GM23338 (cell line): ENCODE measurements around the gene OR52E1. TPM values are rescaled to one million over a fixed set of nuclear protein-coding genes. Genes with fewer than 3 reads are reported as not detected.

Source experiments
- CREB1 ChIP-seq: fragments of 250-450 bp; sonication (Bioruptor Pico); IDR thresholded peaks from 2 replicates; pipeline ENCODE4 v1.5.0; 2020; ENCODE audit warnings: low read depth, mild to moderate bottlenecking, moderate library complexity
- EZH2 ChIP-seq: fragments of 200-600 bp; sonication (generic); IDR thresholded peaks from one replicate; pipeline ENCODE4 v1.8.0; 2017; ENCODE audit warnings: antibody characterized with exemption, mild to moderate bottlenecking, low read depth; ENCODE audit not compliant: unreplicated experiment
- EZH2phosphoT487 ChIP-seq: fragments of 200-600 bp; sonication (generic); IDR thresholded peaks from one replicate; pipeline ENCODE4 v1.8.1; 2018; ENCODE audit warnings: antibody characterized with exemption; ENCODE audit not compliant: unreplicated experiment
- JUNB ChIP-seq: IDR thresholded peaks from one replicate; pipeline ENCODE4 v1.6.1; 2016; ENCODE audit warnings: antibody characterized with exemption; ENCODE audit not compliant: unreplicated experiment
- NANOG ChIP-seq: IDR thresholded peaks from 2 replicates; pipeline ENCODE4 v1.6.1; 2016; ENCODE audit warnings: antibody characterized with exemption, borderline replicate concordance
- POLR2AphosphoS5 ChIP-seq: IDR thresholded peaks from 2 replicates; pipeline ENCODE4 v1.6.1; 2016; ENCODE audit warnings: antibody characterized with exemption, low read depth
- REST ChIP-seq: IDR thresholded peaks from one replicate; pipeline ENCODE4 v1.6.1; 2018; ENCODE audit warnings: antibody characterized with exemption; ENCODE audit not compliant: unreplicated experiment
- STAT1 ChIP-seq: IDR thresholded peaks from one replicate; pipeline ENCODE4 v1.6.1; 2016; ENCODE audit warnings: antibody characterized with exemption; ENCODE audit not compliant: unreplicated experiment
- ZNF114 ChIP-seq: fragments of 250-450 bp; sonication (Bioruptor Pico); IDR thresholded peaks from 2 replicates; pipeline ENCODE4 v1.5.0; 2020; ENCODE audit warnings: mild to moderate bottlenecking, moderate library complexity
- ZNF331 ChIP-seq: fragments of 250-450 bp; sonication (Bioruptor Pico); IDR thresholded peaks from 2 replicates; pipeline ENCODE4 v1.5.0; 2020; ENCODE audit warnings: low read depth, mild to moderate bottlenecking, moderate library complexity
- polyA plus RNA-seq: library from polyadenylated mRNA; unstranded; fragments of >200 nt; fragmentation: Nextera tagmentation; extraction: Ambion mirVana; gene quantifications from 2 replicates; pipeline ENCODE4 v1.2.1, GENCODE V29; 2016
- total RNA-seq: library from RNA; depleted of rRNA; stranded (reverse); fragments of >200 nt; shearing (Covaris generic); gene quantifications from 2 replicates; pipeline ENCODE4 v1.2.3, GENCODE V29; 2014
- TF ChIP-seq, protein P1 (sequence below): fragments of 250-450 bp; sonication (Bioruptor Pico); IDR thresholded peaks from 2 replicates; pipeline ENCODE4 v1.5.0; 2020; ENCODE audit warnings: mild to moderate bottlenecking, moderate library complexity
- TF ChIP-seq, protein P2 (sequence below): IDR thresholded peaks from 2 replicates; pipeline ENCODE4 v1.6.1; 2016; ENCODE audit warnings: antibody characterized with exemption

The OR52E1 gene
- total and polyA plus RNA-seq, 2 experiments from 2014 or later = not detected

- TF ChIP-seq, protein P1, sequence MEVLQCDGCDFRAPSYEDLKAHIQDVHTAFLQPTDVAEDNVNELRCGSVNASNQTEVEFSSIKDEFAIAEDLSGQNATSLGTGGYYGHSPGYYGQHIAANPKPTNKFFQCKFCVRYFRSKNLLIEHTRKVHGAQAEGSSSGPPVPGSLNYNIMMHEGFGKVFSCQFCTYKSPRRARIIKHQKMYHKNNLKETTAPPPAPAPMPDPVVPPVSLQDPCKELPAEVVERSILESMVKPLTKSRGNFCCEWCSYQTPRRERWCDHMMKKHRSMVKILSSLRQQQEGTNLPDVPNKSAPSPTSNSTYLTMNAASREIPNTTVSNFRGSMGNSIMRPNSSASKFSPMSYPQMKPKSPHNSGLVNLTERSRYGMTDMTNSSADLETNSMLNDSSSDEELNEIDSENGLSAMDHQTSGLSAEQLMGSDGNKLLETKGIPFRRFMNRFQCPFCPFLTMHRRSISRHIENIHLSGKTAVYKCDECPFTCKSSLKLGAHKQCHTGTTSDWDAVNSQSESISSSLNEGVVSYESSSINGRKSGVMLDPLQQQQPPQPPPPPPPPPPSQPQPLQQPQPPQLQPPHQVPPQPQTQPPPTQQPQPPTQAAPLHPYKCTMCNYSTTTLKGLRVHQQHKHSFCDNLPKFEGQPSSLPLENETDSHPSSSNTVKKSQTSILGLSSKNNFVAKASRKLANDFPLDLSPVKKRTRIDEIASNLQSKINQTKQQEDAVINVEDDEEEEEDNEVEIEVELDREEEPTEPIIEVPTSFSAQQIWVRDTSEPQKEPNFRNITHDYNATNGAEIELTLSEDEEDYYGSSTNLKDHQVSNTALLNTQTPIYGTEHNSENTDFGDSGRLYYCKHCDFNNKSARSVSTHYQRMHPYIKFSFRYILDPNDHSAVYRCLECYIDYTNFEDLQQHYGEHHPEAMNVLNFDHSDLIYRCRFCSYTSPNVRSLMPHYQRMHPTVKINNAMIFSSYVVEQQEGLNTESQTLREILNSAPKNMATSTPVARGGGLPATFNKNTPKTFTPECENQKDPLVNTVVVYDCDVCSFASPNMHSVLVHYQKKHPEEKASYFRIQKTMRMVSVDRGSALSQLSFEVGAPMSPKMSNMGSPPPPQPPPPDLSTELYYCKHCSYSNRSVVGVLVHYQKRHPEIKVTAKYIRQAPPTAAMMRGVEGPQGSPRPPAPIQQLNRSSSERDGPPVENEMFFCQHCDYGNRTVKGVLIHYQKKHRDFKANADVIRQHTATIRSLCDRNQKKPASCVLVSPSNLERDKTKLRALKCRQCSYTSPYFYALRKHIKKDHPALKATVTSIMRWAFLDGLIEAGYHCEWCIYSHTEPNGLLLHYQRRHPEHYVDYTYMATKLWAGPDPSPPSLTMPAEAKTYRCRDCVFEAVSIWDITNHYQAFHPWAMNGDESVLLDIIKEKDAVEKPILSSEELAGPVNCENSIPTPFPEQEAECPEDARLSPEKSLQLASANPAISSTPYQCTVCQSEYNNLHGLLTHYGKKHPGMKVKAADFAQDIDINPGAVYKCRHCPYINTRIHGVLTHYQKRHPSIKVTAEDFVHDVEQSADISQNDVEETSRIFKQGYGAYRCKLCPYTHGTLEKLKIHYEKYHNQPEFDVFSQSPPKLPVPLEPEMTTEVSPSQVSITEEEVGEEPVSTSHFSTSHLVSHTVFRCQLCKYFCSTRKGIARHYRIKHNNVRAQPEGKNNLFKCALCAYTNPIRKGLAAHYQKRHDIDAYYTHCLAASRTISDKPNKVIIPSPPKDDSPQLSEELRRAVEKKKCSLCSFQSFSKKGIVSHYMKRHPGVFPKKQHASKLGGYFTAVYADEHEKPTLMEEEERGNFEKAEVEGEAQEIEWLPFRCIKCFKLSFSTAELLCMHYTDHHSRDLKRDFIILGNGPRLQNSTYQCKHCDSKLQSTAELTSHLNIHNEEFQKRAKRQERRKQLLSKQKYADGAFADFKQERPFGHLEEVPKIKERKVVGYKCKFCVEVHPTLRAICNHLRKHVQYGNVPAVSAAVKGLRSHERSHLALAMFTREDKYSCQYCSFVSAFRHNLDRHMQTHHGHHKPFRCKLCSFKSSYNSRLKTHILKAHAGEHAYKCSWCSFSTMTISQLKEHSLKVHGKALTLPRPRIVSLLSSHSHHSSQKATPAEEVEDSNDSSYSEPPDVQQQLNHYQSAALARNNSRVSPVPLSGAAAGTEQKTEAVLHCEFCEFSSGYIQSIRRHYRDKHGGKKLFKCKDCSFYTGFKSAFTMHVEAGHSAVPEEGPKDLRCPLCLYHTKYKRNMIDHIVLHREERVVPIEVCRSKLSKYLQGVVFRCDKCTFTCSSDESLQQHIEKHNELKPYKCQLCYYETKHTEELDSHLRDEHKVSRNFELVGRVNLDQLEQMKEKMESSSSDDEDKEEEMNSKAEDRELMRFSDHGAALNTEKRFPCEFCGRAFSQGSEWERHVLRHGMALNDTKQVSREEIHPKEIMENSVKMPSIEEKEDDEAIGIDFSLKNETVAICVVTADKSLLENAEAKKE (CRISPR knock-in tag) = no peak
- TF ChIP-seq STAT1 (no peak), NANOG (no peak), EZH2phosphoT487 (no peak), JUNB (no peak), EZH2 (no peak), REST (no peak), CREB1 (CRISPR knock-in tag) (no peak), ZNF114 (no peak), POLR2AphosphoS5 (no peak), ZNF331 (CRISPR knock-in tag) (no peak)
- TF ChIP-seq, protein P2, sequence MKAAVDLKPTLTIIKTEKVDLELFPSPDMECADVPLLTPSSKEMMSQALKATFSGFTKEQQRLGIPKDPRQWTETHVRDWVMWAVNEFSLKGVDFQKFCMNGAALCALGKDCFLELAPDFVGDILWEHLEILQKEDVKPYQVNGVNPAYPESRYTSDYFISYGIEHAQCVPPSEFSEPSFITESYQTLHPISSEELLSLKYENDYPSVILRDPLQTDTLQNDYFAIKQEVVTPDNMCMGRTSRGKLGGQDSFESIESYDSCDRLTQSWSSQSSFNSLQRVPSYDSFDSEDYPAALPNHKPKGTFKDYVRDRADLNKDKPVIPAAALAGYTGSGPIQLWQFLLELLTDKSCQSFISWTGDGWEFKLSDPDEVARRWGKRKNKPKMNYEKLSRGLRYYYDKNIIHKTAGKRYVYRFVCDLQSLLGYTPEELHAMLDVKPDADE = no peak
These were observed 10.0 kb upstream of the OR52E1 start, which contains the start of gene OR52E2 (continued) for GRCh38 chr11:5059391-5059790.
